ENCODE results near the gene TST.

DNA sequence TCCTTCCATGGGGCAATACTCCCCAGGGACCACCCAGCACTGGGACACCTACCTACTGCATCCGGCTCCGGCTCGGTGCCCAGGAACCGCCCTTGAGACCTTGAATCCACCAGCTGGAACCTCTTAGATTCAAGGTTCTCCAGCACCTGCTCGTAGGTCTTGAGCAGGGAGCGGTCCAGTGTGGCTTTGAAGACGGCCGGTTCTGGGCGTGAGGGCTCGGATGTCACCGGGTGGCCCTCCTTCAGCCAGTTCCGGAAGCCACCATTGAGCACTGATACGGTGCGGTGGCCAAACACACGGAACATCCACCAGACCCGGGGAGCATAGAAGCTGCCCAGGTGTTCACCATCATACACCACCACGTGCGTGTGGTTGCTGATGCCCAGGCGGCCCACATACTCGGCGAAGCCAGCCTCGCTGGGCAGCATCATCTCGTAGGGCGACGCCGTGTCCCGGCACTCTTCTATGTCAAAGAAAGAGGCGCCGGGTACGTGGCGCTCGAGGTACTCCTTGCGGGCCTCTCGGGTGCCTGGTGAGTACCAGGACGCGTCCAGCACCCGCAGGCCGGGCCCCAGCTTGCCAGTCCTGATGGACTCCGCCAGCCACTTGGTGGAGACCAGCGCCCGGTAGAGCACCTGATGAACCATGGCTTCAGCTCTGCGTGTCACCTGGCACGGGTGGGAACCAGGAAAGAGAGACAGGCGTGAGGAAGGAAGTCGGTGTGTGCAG is 997 bp downstream of the TST start:
- TF ChIP-seq CTCF (IDR thresholded peaks at IDR 0.05; ENCODE audit: insufficient read depth, low read length, poor library complexity, severe bottlenecking) (no peak), EZH2phosphoT487 (conservative IDR thresholded peaks at IDR 0.05; ENCODE audit: low read length) (no peak)
